ENCODE measurements around the gene TPCN2. TPM values are rescaled to one million over a fixed set of nuclear protein-coding genes. Genes with fewer than 3 reads are reported as not detected.

Gene TPCN2
- total RNA-seq, 1 experiment from 2014 or later = 63.6 TPM

DNA sequence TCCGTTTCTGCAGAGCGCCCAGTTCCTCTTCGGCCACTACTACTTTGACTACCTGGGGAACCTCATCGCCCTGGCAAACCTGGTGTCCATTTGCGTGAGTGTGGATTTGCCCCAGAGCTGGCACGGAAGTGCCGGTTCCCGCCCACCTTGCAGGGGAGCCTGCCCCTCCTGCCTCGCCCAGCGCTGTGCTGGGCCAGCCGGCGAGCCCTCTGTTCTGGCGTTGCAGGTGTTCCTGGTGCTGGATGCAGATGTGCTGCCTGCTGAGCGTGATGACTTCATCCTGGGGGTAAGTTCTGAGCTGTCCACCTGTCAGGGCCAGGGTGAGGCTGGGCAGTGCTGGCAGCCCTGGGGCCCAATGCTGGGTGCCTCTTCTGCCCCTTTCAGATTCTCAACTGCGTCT lies 29.8 kb downstream of the TPCN2 start:
- intact Hi-C loops (cut with micrococcal nuclease; ENCODE audit: unreplicated experiment) = no loop called here
- H3K36me3 Mint-ChIP-seq (ENCODE audit: insufficient read depth, unreplicated experiment) = peaks cover 45% of the 10 kb centered on the region
- ChIA-PET POLR2A (no interaction called here), CTCF (no interaction called here)
- H3K4me3 ChIP-seq (ENCODE audit: low read depth, low read length) = no peak overlapping the region
- H3K4me3 Mint-ChIP-seq (ENCODE audit: unreplicated experiment) = no peak overlapping the region
- H3K27me3 ChIP-seq (replicated peaks; ENCODE audit: control insufficient read depth, insufficient read depth, low read length) = no peaks in the 10 kb centered on the region
- peaks cover 9% of the 10 kb centered on the region for H3K36me3 ChIP-seq (ENCODE audit: control insufficient read depth, insufficient read depth, low read length)
- no peaks in the 10 kb centered on the region for H3K9me3 ChIP-seq
- no peak for DNase-seq
- no peaks in the 10 kb centered on the region for H3K4me1 Mint-ChIP-seq (ENCODE audit: low read depth, unreplicated experiment)
- H3K27me3 Mint-ChIP-seq (ENCODE audit: insufficient read depth, unreplicated experiment) = no peaks in the 10 kb centered on the region
- no peaks in the 10 kb centered on the region for H3K9me3 Mint-ChIP-seq (ENCODE audit: unreplicated experiment)
- no peaks in the 10 kb centered on the region for H3K4me1 ChIP-seq
- no peak overlapping the region for H3K27ac Mint-ChIP-seq (ENCODE audit: unreplicated experiment)
- TF ChIP-seq, protein P1, sequence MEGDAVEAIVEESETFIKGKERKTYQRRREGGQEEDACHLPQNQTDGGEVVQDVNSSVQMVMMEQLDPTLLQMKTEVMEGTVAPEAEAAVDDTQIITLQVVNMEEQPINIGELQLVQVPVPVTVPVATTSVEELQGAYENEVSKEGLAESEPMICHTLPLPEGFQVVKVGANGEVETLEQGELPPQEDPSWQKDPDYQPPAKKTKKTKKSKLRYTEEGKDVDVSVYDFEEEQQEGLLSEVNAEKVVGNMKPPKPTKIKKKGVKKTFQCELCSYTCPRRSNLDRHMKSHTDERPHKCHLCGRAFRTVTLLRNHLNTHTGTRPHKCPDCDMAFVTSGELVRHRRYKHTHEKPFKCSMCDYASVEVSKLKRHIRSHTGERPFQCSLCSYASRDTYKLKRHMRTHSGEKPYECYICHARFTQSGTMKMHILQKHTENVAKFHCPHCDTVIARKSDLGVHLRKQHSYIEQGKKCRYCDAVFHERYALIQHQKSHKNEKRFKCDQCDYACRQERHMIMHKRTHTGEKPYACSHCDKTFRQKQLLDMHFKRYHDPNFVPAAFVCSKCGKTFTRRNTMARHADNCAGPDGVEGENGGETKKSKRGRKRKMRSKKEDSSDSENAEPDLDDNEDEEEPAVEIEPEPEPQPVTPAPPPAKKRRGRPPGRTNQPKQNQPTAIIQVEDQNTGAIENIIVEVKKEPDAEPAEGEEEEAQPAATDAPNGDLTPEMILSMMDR (IDR thresholded peaks at IDR 0.05; ENCODE audit: insufficient read depth in 1 of 2, low read depth in 1 of 2, low read length in 1 of 2, severe bottlenecking in 1 of 2, unreplicated experiment in 1 of 2) = no peak
- BruUV-seq (replicated peaks) = no TSS peak

DNA sequence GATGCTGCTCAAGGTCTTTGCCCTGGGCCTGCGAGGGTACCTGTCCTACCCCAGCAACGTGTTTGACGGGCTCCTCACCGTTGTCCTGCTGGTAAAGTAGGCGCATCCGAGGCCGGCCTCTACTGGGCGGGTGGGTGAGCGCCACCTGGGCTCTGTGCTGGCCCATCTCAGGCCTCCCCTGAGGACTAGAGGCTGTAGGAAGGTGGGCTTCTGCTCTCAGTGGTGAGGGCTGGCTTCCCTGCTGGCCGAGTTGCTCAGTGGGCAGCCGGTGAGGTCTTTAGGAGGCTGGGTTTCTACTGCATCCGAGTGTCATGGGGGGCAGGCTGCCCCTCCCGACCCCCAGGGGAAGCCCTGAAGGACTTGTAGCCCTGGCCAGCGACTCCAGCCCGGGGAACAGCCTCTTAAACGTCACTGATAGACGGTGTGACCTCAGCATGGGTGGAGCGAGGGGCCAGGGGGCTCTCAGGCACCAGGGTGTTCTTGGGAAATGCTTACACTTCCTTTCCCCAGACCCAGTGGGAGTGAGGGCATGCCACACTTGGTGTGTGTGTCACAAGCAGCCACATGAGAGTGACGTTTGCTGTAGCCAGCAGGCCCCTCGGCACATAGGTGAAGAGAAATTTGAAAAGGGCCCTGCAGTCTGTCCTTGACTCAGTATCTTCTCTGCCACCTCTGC lies 30.3 kb downstream of the TPCN2 start:
- no peaks in the 10 kb centered on the region for H3K4me1 ChIP-seq
- TF ChIP-seq, protein P1 (IDR thresholded peaks at IDR 0.05; ENCODE audit: insufficient read depth in 1 of 2, low read depth in 1 of 2, low read length in 1 of 2, severe bottlenecking in 1 of 2, unreplicated experiment in 1 of 2) = no peak
- no peak for DNase-seq
- H3K9me3 Mint-ChIP-seq (ENCODE audit: unreplicated experiment) = no peaks in the 10 kb centered on the region
- no peaks in the 10 kb centered on the region for H3K9me3 ChIP-seq
- H3K36me3 ChIP-seq (ENCODE audit: control insufficient read depth, insufficient read depth, low read length) = peaks cover 9% of the 10 kb centered on the region
- no peak overlapping the region for H3K4me3 ChIP-seq (ENCODE audit: low read depth, low read length)
- no peaks in the 10 kb centered on the region for H3K27me3 ChIP-seq (replicated peaks; ENCODE audit: control insufficient read depth, insufficient read depth, low read length)
- intact Hi-C loops (cut with micrococcal nuclease; ENCODE audit: unreplicated experiment) = no loop called here
- no TSS peak for BruUV-seq (replicated peaks)
- H3K4me3 Mint-ChIP-seq (ENCODE audit: unreplicated experiment) = no peak overlapping the region
- CTCF ChIA-PET = no interaction called here
- H3K4me1 Mint-ChIP-seq (ENCODE audit: low read depth, unreplicated experiment) = no peaks in the 10 kb centered on the region
- peaks cover 43% of the 10 kb centered on the region for H3K36me3 Mint-ChIP-seq (ENCODE audit: insufficient read depth, unreplicated experiment)
- POLR2A ChIA-PET = no interaction called here
- no peak overlapping the region for H3K27ac Mint-ChIP-seq (ENCODE audit: unreplicated experiment)
- H3K27me3 Mint-ChIP-seq (ENCODE audit: insufficient read depth, unreplicated experiment) = no peaks in the 10 kb centered on the region

DNA sequence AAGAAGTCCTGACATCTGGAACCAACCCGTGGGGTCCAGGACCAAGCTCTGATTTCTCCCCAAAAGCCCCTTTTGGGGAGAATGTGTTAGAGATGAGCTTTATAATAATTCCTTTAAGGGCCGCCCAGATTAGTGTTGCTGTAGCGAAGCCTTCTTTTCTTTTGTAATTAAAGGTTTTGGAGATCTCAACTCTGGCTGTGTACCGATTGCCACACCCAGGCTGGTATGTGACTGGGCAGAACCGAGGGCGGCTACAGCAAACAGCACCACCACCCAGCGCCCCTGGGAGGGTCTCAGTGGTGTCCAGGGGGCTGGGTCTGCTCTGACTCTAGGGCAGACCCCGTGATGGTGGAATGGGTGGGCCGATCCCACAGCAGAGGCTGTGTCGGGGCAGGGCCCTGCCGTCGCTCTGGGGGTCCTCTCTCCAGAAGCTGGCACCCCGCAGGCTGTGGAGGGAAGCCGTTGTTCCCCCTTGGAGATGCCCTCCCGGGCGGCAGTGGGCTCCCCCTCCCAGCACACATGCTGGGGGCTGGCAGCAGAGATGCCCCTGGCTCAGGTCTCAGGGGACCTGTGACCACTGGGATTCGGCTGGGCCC lies 31.0 kb downstream of the TPCN2 start:
- intact Hi-C loops (cut with micrococcal nuclease; ENCODE audit: unreplicated experiment) = loop anchor here (10.0 kb wide), 1 partner anchor 445 kb away; no protein-coding TSS in a partner anchor
- CTCF ChIA-PET = interaction anchor here (0.6 kb wide), 1 partner anchor 129 kb away, joined by 3 read pairs; no protein-coding TSS in a partner anchor
- Mint-ChIP-seq H3K4me1 (ENCODE audit: low read depth, unreplicated experiment) (no peaks in the 10 kb centered on the region), H3K4me3 (ENCODE audit: unreplicated experiment) (no peak overlapping the region), H3K9me3 (ENCODE audit: unreplicated experiment) (no peaks in the 10 kb centered on the region), H3K27ac (ENCODE audit: unreplicated experiment) (no peak overlapping the region), H3K27me3 (ENCODE audit: insufficient read depth, unreplicated experiment) (no peaks in the 10 kb centered on the region), H3K36me3 (ENCODE audit: insufficient read depth, unreplicated experiment) (peaks cover 43% of the 10 kb centered on the region)
- Histone ChIP-seq H3K4me1 (no peaks in the 10 kb centered on the region), H3K4me3 (ENCODE audit: low read depth, low read length) (no peak overlapping the region), H3K9me3 (no peaks in the 10 kb centered on the region), H3K27me3 (replicated peaks; ENCODE audit: control insufficient read depth, insufficient read depth, low read length) (no peaks in the 10 kb centered on the region), H3K36me3 (ENCODE audit: control insufficient read depth, insufficient read depth, low read length) (peaks cover 9% of the 10 kb centered on the region; the same call in 1 of the 2 replicates)
- TF ChIP-seq, protein P1 (IDR thresholded peaks at IDR 0.05; ENCODE audit: insufficient read depth in 1 of 2, low read depth in 1 of 2, low read length in 1 of 2, severe bottlenecking in 1 of 2, unreplicated experiment in 1 of 2) = no peak
- BruUV-seq (replicated peaks) = no TSS peak
- DNase-seq = no peak
- POLR2A ChIA-PET = no interaction called here

Data from Caco-2 (cell line).